H1 (cell line): ENCODE results near the gene AK5. TPM values are rescaled to one million over a fixed set of nuclear protein-coding genes. Genes with fewer than 3 reads are reported as not detected.

ENCODE experiments used
- CTCF ChIA-PET: fragments of 300-600 bp; sonication (Branson Sonifier 250); formaldehyde crosslinking; loops from one replicate; lab custom pipeline; 2021; ENCODE audit not compliant: partially characterized antibody; lab: Charles Lee
- POLR2A ChIA-PET: fragments of 300-600 bp; sonication (Branson Sonifier 250); formaldehyde crosslinking; loops from one replicate; lab custom pipeline; 2021; ENCODE audit warnings: inconsistent platforms; ENCODE audit not compliant: partially characterized antibody; lab: Charles Lee
- DNase-seq, 2 experiments: peaks; one replicate each; pipeline versions ENCODE4 v3.0.0 to v3.0.0-alpha.2; 2010 to 2022; ENCODE audit warnings: low spot score in 2 of 2, low read depth in 1 of 2, mixed read lengths in 1 of 2
- FAIRE-seq: peaks from 2 replicates; lab custom pipeline; 2011; peaks lifted over from hg19 to GRCh38; lab: Jason Lieb, UNC
- H2AFZ ChIP-seq: 2 replicates; pipeline ENCODE4 v1.8.1; 2012; ENCODE audit warnings: low read length, inconsistent platforms
- H2AK5ac ChIP-seq: 2 replicates; pipeline ENCODE4 v1.6.1; 2013; ENCODE audit warnings: low read depth, low read length
- H2BK120ac ChIP-seq: replicated peaks from 2 replicates; pipeline ENCODE3; 2013; ENCODE audit warnings: low read depth, low read length, inconsistent platforms
- H2BK12ac ChIP-seq: 2 replicates; pipeline ENCODE4 v1.6.1; 2013; ENCODE audit warnings: low read depth, low read length
- H2BK15ac ChIP-seq: 2 replicates; pipeline ENCODE4 v1.6.1; 2013; ENCODE audit warnings: low read length
- H2BK20ac ChIP-seq: 2 replicates; pipeline ENCODE4 v1.6.1; 2013; ENCODE audit warnings: low read length
- H2BK5ac ChIP-seq: 2 replicates; pipeline ENCODE4 v1.6.1; 2013; ENCODE audit warnings: low read depth, low read length
- H3K14ac ChIP-seq: 2 replicates; pipeline ENCODE4 v1.6.1; 2013; ENCODE audit warnings: inconsistent platforms; ENCODE audit not compliant: insufficient read length
- H3K18ac ChIP-seq: 2 replicates; pipeline ENCODE4 v1.6.1; 2013; ENCODE audit warnings: low read length; ENCODE audit errors: extremely low read depth
- H3K23ac ChIP-seq: 2 replicates; pipeline ENCODE4 v1.6.1; 2013; ENCODE audit warnings: inconsistent platforms; ENCODE audit not compliant: insufficient read length
- H3K23me2 ChIP-seq: 2 replicates; pipeline ENCODE4 v1.6.1; 2013; ENCODE audit warnings: low read depth, low read length
- H3K27ac ChIP-seq: 2 replicates; pipeline ENCODE4 v1.6.1; 2011; ENCODE audit warnings: low read depth, low read length, inconsistent platforms
- H3K27me3 ChIP-seq, 4 experiments: replicated peaks in 1 of 4; 1 replicate in 1 of 4; 2 replicates in 3 of 4; pipeline versions ENCODE4 v1.6.1 to v1.8.1; 2011 to 2013; ENCODE audit warnings: low read length in 3 of 4, mild to moderate bottlenecking in 3 of 4, inconsistent platforms in 2 of 4, mixed read lengths in 2 of 4, moderate library complexity in 1 of 4; ENCODE audit not compliant: control insufficient read depth in 3 of 4, insufficient read depth in 3 of 4; ENCODE audit errors: extremely low read depth in 1 of 4
- H3K36me3 ChIP-seq, 4 experiments: 2 replicates each; pipeline versions ENCODE4 v1.6.1 to v1.8.1; 2011 to 2013; ENCODE audit warnings: mild to moderate bottlenecking in 4 of 4, low read length in 3 of 4, moderate library complexity in 2 of 4, control low read depth in 1 of 4, inconsistent platforms in 1 of 4; ENCODE audit not compliant: insufficient read depth in 4 of 4, control insufficient read depth in 2 of 4
- H3K4ac ChIP-seq: replicated peaks from 2 replicates; pipeline ENCODE3; 2013; ENCODE audit warnings: low read length, low read depth, mixed read lengths, inconsistent platforms; ENCODE audit not compliant: insufficient read length
- H3K4me1 ChIP-seq, 4 experiments: replicated peaks in 1 of 4; 1 replicate in 1 of 4; 2 replicates in 3 of 4; pipeline versions ENCODE4 v1.6.1 to v1.8.1; 2011 to 2013; ENCODE audit warnings: low read length in 3 of 4, inconsistent platforms in 2 of 4, mixed read lengths in 1 of 4; ENCODE audit not compliant: insufficient read depth in 4 of 4, control insufficient read depth in 3 of 4
- H3K4me2 ChIP-seq, 2 experiments: 2 replicates each; pipeline versions ENCODE4 v1.6.1 to v1.8.1; 2011 to 2013; ENCODE audit warnings: low read depth in 2 of 2, low read length in 2 of 2, control low read depth in 1 of 2, inconsistent platforms in 1 of 2, mild to moderate bottlenecking in 1 of 2; ENCODE audit not compliant: insufficient read depth in 1 of 2
- H3K4me3 ChIP-seq, 4 experiments: fragments of 200-600, 300-600 bp in 1 of 4; sonication (generic), shearing (Covaris generic), sonication (Bioruptor Twin) in 1 of 4; 2 replicates each; pipeline versions ENCODE4 v1.5.1 to v1.8.1; 2011 to 2016; ENCODE audit warnings: low read length in 4 of 4, low read depth in 3 of 4, control low read depth in 2 of 4, inconsistent platforms in 2 of 4, mild to moderate bottlenecking in 2 of 4, mixed read lengths in 1 of 4, moderate library complexity in 1 of 4; ENCODE audit not compliant: insufficient read depth in 2 of 4; ENCODE audit errors: extremely low read depth in 1 of 4
- H3K56ac ChIP-seq: replicated peaks from 2 replicates; pipeline ENCODE3; 2013; ENCODE audit warnings: low read depth, mild to moderate bottlenecking, mixed read lengths, low read length, inconsistent platforms; ENCODE audit not compliant: insufficient read length
- H3K79me1 ChIP-seq: 2 replicates; pipeline ENCODE4 v1.6.1; 2013; ENCODE audit warnings: low read depth, low read length, control low read depth
- H3K79me2 ChIP-seq, 2 experiments: 2 replicates each; pipeline versions ENCODE4 v1.6.1 to v1.8.1; 2012 to 2013; ENCODE audit warnings: low read length in 2 of 2, mild to moderate bottlenecking in 2 of 2, inconsistent platforms in 1 of 2; ENCODE audit not compliant: insufficient read depth in 2 of 2, control insufficient read depth in 1 of 2
- H3K9ac ChIP-seq, 4 experiments: replicated peaks in 1 of 4; 1 replicate in 1 of 4; 2 replicates in 3 of 4; pipeline versions ENCODE4 v1.6.1 to v1.8.1; 2011 to 2013; ENCODE audit warnings: low read depth in 3 of 4, low read length in 3 of 4, control low read depth in 2 of 4, mild to moderate bottlenecking in 2 of 4, moderate library complexity in 2 of 4, inconsistent platforms in 1 of 4; ENCODE audit errors: extremely low read depth in 1 of 4
- H3K9me3 ChIP-seq, 2 experiments: 2 replicates each; pipeline versions ENCODE4 v1.6.1 to v1.8.1; 2012 to 2013; ENCODE audit warnings: mild to moderate bottlenecking in 2 of 2, moderate library complexity in 2 of 2, control low read depth in 1 of 2, inconsistent platforms in 1 of 2, low read depth in 1 of 2, low read length in 1 of 2, mixed read lengths in 1 of 2; ENCODE audit not compliant: insufficient read depth in 2 of 2
- H4K20me1 ChIP-seq, 2 experiments: replicated peaks in 1 of 2; 2 replicates each; pipeline versions ENCODE3 to v1.8.1; 2011 to 2013; ENCODE audit warnings: inconsistent platforms in 2 of 2, low read length in 2 of 2, mild to moderate bottlenecking in 1 of 2; ENCODE audit not compliant: insufficient read depth in 2 of 2, control insufficient read depth in 1 of 2
- H4K5ac ChIP-seq: 2 replicates; pipeline ENCODE4 v1.6.1; 2013; ENCODE audit warnings: low read length, low read depth, mixed read lengths, inconsistent platforms; ENCODE audit not compliant: insufficient read length
- H4K8ac ChIP-seq: 2 replicates; pipeline ENCODE4 v1.8.0; 2013; ENCODE audit warnings: mild to moderate bottlenecking, moderate library complexity, low read length, inconsistent platforms; ENCODE audit not compliant: insufficient read depth; ENCODE audit errors: extremely low read depth
- H4K91ac ChIP-seq: replicated peaks from 2 replicates; pipeline ENCODE3; 2013; ENCODE audit warnings: low read length, mixed read lengths, inconsistent platforms; ENCODE audit not compliant: insufficient read length
- ASH2L ChIP-seq: fragments of 200-600, 300-600 bp; sonication (generic); IDR thresholded peaks from one replicate; pipeline ENCODE4 v1.7.1; 2017; ENCODE audit warnings: low read length
- FOSL1 ChIP-seq: IDR thresholded peaks from 2 replicates; pipeline ENCODE4 v1.6.1; 2011; ENCODE audit warnings: mild to moderate bottlenecking, low read depth, low read length, moderate library complexity; ENCODE audit not compliant: insufficient read depth
- HDAC6 ChIP-seq: IDR thresholded peaks from one replicate; pipeline ENCODE4 v1.7.1; 2012; ENCODE audit warnings: low read depth, mild to moderate bottlenecking, inconsistent platforms, low read length, moderate library complexity
- JUND ChIP-seq: IDR thresholded peaks from 2 replicates; pipeline ENCODE4 v1.6.1; 2011; ENCODE audit warnings: mild to moderate bottlenecking, improper control_type of control experiment, low read length
- NANOG ChIP-seq: IDR thresholded peaks from 2 replicates; pipeline ENCODE4 v1.6.1; 2011; ENCODE audit warnings: low read length, low read depth, mild to moderate bottlenecking, inconsistent platforms; ENCODE audit not compliant: insufficient read depth, poor library complexity, severe bottlenecking
- SP4 ChIP-seq: IDR thresholded peaks from 2 replicates; pipeline ENCODE4 v1.6.1; 2012; ENCODE audit warnings: low read length, inconsistent platforms
- TBP ChIP-seq: IDR thresholded peaks from 2 replicates; pipeline ENCODE4 v1.6.1; 2011; ENCODE audit warnings: low read depth, low read length, improper control_type of control experiment
- YY1 ChIP-seq: IDR thresholded peaks from 2 replicates; pipeline ENCODE4 v1.6.1; 2011; ENCODE audit warnings: low read depth, mild to moderate bottlenecking, low read length
- WGBS, 2 experiments: shearing (Covaris generic) in 1 of 2; methylation state at CpG; one replicate each; pipeline versions ENCODE4 v1.1.6 to v1.1.7; 2013 to 2015; ENCODE audit warnings: low lambda C conversion rate in 2 of 2, mixed read lengths in 2 of 2, inconsistent platforms in 1 of 2, low coverage in 1 of 2, missing lambda C conversion rate in 1 of 2; ENCODE audit not compliant: insufficient replicate concordance in 2 of 2, insufficient coverage in 1 of 2, insufficient read length in 1 of 2; ENCODE audit errors: extremely low coverage in 1 of 2, missing lambda C conversion rate in 1 of 2; 5-methylcytosine and 5-hydroxymethylcytosine counted together
- polyA plus RNA-seq, 7 experiments: library from polyadenylated mRNA; depleted of rRNA in 3 of 7; stranded (reverse) in 5 of 7; unstranded in 2 of 7; fragments of >200 nt in 5 of 7; fragments of 200-250 nt in 2 of 7; gene quantifications; 1 replicate in 5 of 7; 2 replicates in 1 of 7; 4 replicates in 1 of 7; pipeline versions ENCODE4 v1.2.1 to v1.2.3, GENCODE V29; 2011 to 2013; ENCODE audit warnings: missing spikeins in 2 of 7, mixed read lengths in 2 of 7
- total RNA-seq: library from RNA; stranded (reverse); fragmentation: NEBNext Ultra II Directional; extraction: Animal tissue kit (Norgen Biotek cat#: 25700); gene quantifications from 2 replicates; pipeline ENCODE4 v1.2.1, GENCODE V29; 2021

Gene AK5
- total and polyA plus RNA-seq, 2 of the 8 experiments (the other 6 are each of a cell fraction or from before 2014, with no cell fraction given), result 2.0 to 7.1 TPM

- Histone ChIP-seq H2BK15ac (no peak overlapping the region), H4K8ac (no peak overlapping the region), H4K20me1 (no peaks in the 10 kb centered on the region), H2BK5ac (no peak overlapping the region)
- FAIRE-seq (no peak), DNase-seq (no peak)
- POLR2A ChIA-PET, result interaction anchor here (1.6 kb wide), 1 partner anchor 11 kb away, joined by 3 read pairs; no protein-coding TSS in a partner anchor
- TF ChIP-seq SP4 (no peak), FOSL1 (no peak), ASH2L (no peak), JUND (no peak), NANOG (no peak), HDAC6 (no peak), YY1 (no peak), TBP (no peak)
- TF ChIP-seq, all 59 proteins: peak for 0
- Histone ChIP-seq H4K5ac (no peak overlapping the region), H3K23me2 (no peaks in the 10 kb centered on the region), H3K79me2 (no peaks in the 10 kb centered on the region), H3K56ac (no peak overlapping the region), H2AFZ (no peak overlapping the region), H3K4me2 (no peak overlapping the region), H3K4me1 (no peaks in the 10 kb centered on the region; a peak in 1 of 7 replicates), H3K9me3 (no peaks in the 10 kb centered on the region), H2BK20ac (no peak overlapping the region), H2BK120ac (no peak overlapping the region), H3K4me3 (no peak overlapping the region), H4K91ac (no peak overlapping the region), H3K27ac (no peak overlapping the region), H3K79me1 (no peaks in the 10 kb centered on the region), H3K9ac (no peak overlapping the region), H3K18ac (no peak overlapping the region), H3K23ac (no peak overlapping the region), H3K4ac (no peak overlapping the region), H2BK12ac (no peak overlapping the region), H3K27me3 (no peaks in the 10 kb centered on the region), H3K14ac (no peak overlapping the region), H2AK5ac (no peak overlapping the region), H3K36me3 (no peaks in the 10 kb centered on the region)
- 77% methylated on average over 3 of the region's 3 CpGs; no CpG with 5 or more reads in 1 of the 2 experiments for WGBS, 2 experiments
- CTCF ChIA-PET, result interaction anchor here (1.1 to 1.5 kb wide), 2 partner anchors 9 to 17 kb away, joined by 3 read pairs; no protein-coding TSS in a partner anchor
These were observed 106.8 kb downstream of the AK5 start for GRCh38 chr1:77388661-77389060.
